DMS53 treated with DMSO at 0.1 percent for 48 hours (cell line): ENCODE data around the gene OAS2.
A peak's percentile ranks its signal among the peaks of the same experiment; 100 is the strongest.
"Not testable (repeated sequence)": the region's sequence is repeated elsewhere in the genome, so short reads cannot be mapped to it uniquely, and the experiment has no call there.

Experiments used
- DNase-seq: peaks from one replicate; lab custom pipeline; 2025; ENCODE audit not compliant: unreplicated experiment; lab: John Stamatoyannopoulos, UW

The OAS2 gene

DNA sequence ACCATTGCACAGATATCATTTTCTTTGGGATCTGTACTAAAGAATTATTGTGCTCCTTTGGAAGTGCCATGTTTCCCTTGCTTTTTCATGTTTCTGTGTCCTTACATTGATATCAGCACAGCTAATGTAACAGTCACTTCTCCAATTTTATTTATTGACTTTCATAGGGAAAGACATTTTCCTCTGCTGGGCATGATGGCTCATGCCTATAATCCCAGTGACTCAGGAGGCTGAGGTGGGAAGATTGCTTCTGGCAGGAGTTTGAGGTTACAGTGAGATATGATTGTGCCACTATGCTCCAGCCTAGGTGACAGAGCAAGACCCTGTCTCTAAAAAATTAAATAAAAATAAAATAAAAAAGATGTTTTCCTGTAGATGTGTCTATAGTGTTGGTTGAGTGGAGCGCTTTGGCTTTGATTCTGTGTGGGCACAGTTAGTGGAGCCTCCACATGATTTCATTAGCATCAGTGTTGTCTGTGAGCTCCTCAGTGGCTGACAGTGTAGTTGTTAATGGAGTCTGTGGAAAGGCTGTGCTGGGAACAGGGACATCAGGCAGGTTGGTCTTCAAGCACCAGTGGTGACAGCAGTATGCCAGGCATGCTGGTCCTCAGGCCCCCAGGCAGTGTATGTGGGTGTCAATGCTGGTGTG is 7.4 kb downstream of the OAS2 start:
- DNase-seq, result no peak

DNA sequence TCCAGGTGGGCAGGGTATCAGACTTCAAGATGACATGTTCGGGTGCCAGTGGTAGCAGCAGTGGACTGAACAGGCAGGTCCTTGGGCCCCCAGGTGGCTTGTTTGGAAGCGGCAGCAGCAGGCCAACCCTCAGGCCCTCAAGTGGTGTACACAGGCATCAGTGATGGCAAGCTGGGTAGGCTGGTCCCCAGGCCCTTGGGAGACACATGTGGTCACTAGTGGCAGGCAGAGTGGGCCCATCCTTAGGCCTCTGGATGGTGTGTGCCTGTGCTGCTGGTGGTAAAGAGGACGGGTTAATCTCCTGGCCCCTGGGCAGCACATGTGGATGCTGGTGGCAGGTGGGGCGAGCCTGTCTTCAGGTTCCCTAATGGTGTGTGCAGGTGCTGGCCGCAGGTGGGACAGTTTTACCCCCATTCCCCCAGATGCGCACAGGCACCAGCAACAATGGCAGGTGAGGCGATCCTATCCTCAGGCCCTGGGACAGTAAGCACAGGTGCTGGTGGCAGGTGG is 8.0 kb downstream of the OAS2 start:
- no peak for DNase-seq

DNA sequence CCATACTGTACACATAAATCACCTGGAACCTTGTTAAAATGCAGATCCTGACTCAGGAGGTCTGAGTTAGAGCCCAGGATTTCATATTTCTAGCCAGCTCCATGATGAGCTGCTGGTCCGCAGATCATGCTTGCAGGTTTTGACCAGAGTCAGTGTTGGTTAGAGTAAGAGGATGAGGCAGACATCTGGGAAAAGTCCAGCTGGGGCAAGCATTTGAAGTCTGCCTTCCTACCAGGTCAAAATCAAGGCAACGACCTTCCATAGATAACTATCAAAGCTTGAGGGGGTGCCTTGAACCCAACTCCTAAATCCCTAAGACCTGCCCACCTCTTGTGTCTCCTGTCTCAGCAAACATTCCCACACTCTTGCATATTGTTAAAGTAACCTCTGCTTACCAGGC is 9.2 kb downstream of the OAS2 start:
- DNase-seq, result no peak

DNA sequence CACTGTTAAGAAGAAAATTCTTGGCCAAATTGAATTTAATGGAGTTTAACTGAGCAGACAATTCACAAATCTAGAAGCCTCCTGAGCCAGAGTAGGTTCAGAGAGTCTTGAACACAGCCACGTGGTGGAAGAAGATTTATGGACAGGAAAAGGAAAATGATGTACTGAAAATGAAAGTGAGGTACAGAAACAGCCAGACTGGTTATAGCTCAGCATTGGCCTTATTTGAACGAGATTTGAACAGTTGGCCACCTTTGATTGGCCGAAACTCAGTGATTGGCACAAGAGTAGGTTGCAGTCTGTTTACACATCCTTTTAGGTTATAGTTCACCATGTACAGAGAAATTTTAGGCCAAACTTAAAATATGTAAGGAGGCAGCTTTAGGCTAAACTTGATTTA is 9.9 kb downstream of the OAS2 start:
- DNase-seq, result no peak

DNA sequence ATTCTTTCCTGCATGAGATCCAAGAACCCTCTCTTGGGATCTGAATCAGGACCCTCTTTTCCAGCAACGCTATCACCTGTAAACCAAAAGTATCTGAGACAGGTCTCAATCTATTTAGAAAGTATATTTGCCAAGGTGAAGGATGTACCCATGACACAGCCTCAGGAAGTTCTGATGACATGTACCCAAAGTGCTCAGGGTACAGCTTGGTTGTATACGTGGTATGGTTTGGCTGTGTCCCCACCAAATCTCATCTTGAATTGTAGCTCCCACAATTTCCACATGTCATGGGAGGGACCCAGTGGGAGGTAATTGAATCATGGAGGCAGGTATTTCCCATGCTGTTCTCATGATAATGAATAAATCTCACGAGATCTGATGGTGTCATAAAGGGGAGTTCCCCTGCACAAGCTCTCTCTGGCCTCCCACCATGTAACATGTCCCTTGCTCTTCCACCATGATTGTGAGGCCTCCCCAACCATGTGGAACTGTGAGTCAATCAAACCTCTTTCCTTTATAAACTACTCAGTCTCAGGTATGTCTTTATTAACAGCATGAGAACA is 10.6 kb downstream of the OAS2 start:
- not testable (repeated sequence) for DNase-seq

DNA sequence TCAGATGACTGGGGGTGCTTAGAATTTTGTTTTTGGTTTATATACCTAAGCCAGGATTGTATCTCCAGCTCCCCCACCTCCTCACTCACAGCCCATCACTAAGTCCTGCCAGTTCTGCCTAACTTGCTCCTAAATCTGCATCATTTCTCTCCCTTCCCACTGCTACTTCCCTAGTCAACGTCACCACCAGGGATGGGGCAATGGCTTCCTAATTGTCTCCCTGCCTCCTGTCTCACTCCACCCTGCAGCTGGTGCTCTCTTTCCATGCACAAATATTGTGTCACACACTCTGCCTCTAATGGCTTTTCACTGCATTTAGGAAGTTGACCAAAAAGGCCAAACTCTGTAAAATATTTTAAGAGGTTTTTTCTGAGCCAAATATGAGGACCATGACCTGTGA is 11.5 kb downstream of the OAS2 start:
- no peak for DNase-seq

DNA sequence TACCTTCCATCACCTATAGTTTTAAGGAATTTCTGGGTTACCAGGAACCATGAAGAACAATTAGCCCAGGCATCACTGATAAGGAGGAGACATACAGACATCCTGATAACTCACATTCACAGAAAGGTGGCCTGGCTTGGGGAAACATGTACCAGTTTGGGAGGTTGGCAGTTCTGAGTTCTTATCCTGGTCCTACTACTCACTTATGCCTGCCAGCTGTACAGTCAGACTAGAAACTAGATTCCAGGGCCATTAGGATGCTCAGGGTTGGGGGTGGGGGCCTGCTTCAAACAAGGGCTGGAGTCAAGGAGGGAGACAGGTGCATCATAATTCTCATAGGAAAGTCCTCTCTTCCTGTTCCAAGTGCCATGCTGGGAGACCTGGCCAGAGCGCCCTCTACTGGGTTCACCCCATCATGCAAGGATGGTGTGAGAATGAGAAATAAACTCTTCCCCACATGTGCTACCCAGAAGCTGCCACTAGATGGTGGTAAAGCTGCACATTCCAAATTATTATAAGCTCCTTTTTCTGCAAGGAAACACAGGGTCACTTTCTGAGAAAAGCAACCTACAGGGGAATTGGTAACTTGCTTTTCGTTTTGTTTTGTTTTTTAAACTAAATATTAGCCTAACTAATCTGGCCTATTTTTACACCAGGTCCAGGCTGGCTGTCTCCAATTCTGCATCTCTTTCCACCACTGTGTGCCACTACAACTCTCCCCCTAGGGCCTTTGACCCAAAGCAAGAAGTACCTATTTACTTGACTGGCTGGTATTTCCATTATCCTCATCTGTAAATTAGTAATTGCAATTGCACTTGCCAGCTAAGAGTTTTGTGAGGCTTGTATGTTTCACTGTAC is 14.5 kb downstream of the OAS2 start:
- DNase-seq, result peak; percentile 80

DNA sequence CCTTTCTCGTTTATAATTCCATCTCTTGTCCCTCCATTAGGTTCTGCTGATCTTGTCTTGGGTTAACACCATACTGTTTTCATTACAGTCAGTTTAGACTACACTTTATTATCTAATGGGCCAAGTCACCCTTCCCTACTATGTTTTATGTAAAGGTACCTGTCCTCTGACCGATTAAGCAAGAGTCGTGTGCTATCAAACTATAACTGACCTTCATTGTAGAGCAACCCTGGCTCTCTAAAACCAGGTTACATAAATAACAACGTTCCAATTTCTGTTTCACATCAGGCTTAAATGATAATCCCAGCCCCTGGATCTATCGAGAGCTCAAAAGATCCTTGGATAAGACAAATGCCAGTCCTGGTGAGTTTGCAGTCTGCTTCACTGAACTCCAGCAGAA is 16.7 kb downstream of the OAS2 start:
- DNase-seq, result no peak

DNA sequence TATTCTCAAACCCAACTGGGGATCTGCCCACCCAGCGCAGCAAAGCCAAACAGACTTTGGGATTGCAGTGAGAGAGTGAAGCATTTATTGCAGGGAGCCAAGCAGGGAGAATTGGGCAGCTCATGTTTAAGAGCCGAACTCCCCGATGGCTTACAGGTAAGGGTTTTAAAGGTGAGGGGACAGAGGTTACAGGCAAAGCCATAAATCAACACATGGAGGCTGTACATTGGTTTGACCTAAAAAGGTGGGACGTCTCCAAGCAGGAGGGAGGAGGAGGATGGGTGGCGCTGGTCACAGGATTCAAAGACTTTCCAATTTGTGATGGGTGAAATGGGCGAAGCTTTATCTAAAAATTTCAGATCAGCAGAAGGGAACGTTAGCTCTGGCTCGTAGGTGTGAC is 18.2 kb downstream of the OAS2 start:
- DNase-seq, result no peak

DNA sequence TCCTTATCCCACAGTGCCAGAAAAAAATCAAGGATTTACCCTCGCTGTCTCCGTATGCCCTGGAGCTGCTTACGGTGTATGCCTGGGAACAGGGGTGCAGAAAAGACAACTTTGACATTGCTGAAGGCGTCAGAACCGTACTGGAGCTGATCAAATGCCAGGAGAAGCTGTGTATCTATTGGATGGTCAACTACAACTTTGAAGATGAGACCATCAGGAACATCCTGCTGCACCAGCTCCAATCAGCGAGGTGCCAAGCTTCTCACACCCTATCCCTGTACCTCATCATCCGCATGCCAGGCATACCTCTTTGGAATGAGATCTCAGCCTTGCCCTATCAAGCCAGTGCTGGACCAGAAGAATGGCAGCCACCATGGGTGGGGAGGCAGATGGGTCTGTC is 19.2 kb downstream of the OAS2 start:
- no peak for DNase-seq

DNA sequence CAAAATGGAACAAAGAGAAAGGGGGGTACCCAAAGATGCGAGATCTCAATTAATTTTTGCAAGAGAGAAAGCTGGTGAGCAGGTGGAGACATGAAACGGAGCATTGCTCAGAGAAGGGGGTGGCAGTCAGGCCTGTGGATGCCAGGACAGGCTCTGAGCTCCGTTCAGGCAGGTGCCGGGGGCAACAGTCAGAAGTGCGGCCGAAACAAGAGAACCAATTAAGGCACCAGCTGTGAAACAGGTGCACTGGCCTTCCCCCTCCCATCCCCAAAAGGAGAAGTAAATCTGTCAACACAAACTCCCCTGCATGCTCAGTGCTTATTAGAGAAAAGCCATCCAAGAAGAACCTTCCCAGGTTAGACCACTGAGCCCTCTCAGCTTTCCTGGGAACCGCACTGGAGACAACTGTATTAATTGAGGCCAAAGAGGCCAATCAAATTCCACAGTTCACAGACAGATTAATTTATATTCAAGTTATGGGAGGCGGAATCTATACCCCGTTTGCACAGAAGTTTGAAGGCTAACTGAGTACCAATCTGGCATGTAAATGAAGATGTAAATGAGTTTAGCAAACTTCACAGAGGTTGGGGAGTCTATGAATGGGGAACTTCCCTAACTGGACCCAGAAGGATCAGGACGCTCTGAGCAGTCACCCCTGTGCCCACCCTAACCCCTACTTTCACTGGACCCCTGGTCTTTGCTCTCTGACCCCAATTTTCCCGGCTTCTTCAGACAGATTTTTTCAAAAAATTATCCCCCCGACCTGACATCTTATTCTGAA is 20.9 kb downstream of the OAS2 start:
- DNase-seq, result no peak

DNA sequence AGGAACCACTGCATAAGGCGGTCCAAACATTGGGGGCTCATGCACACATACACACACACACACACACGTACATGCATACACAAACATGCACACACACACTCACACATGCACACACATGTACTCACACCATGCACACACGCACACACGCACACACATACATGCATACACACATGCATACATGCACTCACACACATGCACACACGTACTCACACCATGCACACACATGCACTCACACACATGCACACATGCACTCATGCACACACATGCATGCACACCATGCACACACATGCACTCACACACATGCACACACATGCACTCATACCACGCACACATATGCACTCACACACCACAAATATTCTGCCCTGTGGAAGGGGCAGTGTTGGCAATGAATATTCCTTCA is 22.1 kb downstream of the OAS2 start:
- no peak for DNase-seq

DNA sequence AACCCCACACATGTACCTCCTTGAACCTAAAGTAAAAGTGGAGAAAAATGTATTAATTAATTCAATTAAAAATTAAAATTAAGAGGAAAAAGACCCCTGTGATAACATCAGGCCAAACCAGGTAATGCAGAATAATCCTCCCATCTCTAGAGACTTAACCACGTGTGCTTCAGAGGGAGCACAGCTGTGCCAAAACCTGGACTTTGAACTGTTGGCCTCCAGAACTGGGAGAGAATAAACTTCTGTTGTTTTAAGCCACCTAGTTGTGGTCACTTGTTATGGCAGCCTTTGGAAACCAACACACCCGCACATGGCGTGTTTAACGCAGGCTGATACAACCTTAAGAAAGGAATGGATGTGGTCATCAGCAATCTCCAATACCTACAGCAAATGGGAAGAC is 23.8 kb downstream of the OAS2 start:
- no peak for DNase-seq

DNA sequence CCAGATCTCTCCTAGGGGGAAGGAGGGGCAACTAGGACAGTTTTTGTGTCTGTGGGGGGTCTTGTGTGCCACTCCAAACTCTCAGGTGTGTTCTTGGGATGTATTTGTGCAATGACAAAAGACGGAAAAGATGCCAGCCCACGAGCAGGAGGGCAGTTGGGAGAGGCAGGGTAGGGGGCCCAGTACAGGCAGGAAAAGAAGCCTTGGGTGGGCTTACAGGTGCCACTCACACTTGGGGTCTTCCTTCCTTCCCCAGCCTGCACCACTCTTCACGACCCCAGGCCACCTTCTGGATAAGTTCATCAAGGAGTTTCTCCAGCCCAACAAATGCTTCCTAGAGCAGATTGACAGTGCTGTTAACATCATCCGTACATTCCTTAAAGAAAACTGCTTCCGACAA is 24.4 kb downstream of the OAS2 start:
- no peak for DNase-seq

DNA sequence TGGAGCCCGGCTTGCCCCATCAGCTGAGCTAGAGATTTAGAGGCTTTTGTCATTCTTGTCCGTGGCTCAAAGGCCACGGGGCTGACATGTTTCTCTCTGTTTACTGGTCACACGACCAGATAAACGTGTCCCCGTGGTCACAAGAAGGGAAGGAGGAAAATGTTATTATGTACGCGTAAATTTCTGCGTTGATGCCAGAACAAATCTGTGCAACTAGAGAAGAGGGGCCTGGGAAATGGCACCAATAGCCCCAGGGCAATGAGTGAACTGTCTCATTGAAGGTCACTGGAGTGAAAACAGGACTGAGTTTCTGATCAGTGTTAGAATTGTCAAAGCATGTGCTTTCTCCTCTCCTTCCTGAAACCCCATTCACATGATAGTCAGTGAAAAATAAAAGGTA is 25.3 kb downstream of the OAS2 start:
- no peak for DNase-seq

DNA sequence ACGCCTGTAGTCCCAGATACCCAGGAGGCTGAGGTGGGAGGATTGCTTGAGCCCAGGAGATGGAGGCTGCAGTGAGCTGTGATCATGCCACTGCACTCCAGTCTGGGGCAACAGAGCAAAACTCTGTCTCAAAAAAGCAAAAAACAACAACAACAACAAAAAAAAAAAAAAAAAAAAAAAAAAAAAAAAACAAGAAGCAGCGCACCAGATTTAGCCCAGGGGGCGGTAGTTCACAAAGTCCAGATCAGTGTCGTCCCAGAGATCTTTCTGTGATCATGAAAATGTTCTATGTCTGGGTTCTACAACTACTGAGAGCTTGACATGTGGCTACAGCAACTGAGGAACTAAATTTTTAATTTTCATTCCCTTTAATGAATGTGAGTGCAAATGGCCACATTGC is 27.4 kb downstream of the OAS2 start:
- DNase-seq, result peak; percentile 16

DNA sequence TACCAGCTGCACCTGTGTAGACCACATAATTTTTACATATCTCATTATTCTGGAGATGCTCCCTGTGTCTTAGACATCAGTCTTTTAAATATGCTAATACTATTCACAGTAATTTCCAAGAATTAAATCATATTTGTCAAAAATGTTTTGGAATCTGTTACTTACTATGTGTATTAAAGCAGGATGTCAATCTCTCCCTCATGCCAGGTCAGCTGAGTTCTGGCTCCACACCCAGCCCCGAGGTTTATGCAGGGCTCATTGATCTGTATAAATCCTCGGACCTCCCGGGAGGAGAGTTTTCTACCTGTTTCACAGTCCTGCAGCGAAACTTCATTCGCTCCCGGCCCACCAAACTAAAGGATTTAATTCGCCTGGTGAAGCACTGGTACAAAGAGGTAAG is 27.9 kb downstream of the OAS2 start:
- DNase-seq, result no peak

DNA sequence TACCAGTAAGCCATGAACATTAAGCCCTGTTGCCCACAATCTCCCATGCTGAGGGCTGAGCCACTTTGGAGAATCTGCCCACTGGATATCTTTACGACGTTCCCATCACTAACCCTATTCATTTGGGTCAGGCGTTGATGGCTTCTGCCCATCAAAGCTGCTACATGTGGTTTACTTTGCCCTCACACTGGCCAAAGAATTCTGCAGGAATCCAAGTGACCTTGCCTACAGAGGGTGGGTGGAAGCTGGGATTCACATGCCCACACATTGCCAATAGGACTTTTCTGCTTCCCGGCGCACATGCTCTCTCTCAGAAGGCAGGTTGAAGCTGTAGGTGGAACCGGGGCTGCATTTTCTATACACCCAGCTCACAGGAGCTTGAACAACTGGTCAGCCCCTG is 28.3 kb downstream of the OAS2 start:
- no peak for DNase-seq

DNA sequence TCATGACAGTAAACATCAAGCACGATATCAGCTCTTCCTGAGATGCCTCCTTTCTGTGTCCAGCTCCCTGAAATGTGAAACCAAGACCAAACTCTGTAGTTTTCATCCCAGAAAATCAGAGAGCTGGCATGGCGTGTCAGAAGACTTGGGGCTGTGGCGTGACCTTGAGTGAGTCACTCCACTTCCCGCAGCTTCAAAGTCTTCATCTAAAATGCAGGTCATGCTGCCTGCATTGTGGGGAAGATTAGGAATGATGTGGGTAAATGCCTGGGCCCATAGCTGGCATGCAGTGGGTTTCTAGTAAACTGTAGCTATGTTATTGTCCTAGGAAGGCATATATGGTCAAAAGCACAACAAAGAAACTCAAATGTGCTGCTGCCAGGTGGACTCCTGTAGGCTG is 28.8 kb downstream of the OAS2 start:
- DNase-seq, result no peak

DNA sequence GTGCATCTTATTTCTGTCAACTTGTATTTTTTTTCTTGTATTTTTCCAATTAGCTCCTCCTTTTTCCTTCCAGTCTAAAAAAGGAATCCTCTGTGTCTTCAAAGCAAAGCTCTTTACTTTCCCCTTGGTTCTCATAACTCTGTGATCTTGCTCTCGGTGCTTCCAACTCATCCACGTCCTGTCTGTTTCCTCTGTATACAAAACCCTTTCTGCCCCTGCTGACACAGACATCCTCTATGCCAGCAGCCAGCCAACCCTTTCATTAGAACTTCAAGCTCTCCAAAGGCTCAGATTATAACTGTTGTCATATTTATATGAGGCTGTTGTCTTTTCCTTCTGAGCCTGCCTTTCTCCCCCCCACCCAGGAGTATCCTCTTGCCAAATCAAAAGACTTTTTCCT is 32.4 kb downstream of the OAS2 start:
- DNase-seq, result no peak

DNA sequence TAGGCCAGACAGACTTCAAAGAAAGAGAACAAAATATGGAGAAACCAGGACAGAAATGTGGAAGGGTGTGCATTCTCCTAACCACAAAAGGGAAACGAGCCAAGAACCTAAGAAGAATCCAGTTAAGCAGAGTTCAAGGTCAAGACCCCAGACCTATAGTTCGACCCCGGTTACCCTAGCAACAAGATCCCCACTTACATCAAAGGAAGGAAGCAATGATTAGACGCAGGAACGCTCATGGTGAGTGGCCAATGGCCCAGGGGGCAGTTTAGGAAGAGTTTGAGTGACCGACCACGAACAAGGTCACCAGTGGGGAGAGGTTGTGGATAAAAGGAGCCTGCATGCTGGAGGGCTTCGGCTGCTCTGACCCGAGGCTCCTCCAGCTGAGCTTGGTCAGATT is 36.2 kb downstream of the OAS2 start:
- no peak for DNase-seq

DNA sequence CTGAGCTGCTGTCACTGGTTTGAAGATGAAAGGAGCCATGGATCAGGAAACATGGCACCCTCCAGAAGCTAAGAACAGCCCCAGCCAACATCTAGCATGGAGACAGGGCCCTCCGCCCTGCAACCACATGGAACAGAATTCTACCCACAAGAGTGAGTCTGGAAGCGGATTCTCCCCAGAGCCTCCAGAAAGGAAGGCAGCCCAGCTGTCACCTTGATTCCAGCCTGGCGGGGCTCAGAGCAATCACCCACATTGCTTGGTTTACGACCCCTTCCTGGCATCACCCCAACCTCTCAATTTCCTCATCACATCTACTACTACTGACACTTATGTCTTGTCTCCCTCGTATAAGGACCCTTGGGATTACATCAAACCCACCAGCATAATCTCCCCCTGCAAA is 38.5 kb downstream of the OAS2 start:
- DNase-seq, result no peak
